Testis (tissue), 3 donors: ENCODE measurements around the gene CHST8. TPM values are rescaled to one million over a fixed set of nuclear protein-coding genes. Genes with fewer than 3 reads are reported as not detected.

ENCODE experiments used
- DNase-seq: peaks from one replicate; pipeline ENCODE4 v3.0.0-alpha.2; 2019
- H3K27ac ChIP-seq, 2 donors: fragments of 200-600 bp; sonication (generic); one replicate each; pipeline ENCODE4 v1.5.1; 2019
- H3K27me3 ChIP-seq: fragments of 200-600 bp; sonication (generic); one replicate; pipeline ENCODE4 v1.5.1; 2019
- H3K36me3 ChIP-seq: fragments of 200-600 bp; sonication (generic); one replicate; pipeline ENCODE4 v1.5.1; 2017; ENCODE audit warnings: low read depth; ENCODE audit errors: missing control alignments
- H3K4me1 ChIP-seq: fragments of 200-600 bp; sonication (generic); one replicate; pipeline ENCODE4 v1.5.1; 2019
- H3K4me3 ChIP-seq, 2 donors: fragments of 200-600 bp; sonication (generic); one replicate each; pipeline ENCODE4 v1.5.1; 2017 to 2019
- H3K9me3 ChIP-seq: fragments of 200-600 bp; sonication (generic); one replicate; pipeline ENCODE4 v1.5.1; 2017
- CTCF ChIP-seq, 3 experiments: fragments of 450-650 bp in 2 of 3; fragments of 200-600 bp in 1 of 3; sonication (generic) in 1 of 3; IDR thresholded peaks; one replicate each; pipeline ENCODE4 v1.5.1; 2016 to 2019; ENCODE audit warnings: antibody characterized with exemption in 3 of 3, mild to moderate bottlenecking in 2 of 3, moderate library complexity in 1 of 3
- POLR2A ChIP-seq: fragments of 450-650 bp; IDR thresholded peaks from one replicate; pipeline ENCODE4 v1.6.1; 2017; ENCODE audit warnings: antibody characterized with exemption, mild to moderate bottlenecking, moderate library complexity
- WGBS, 2 donors: methylation state at CpG; one replicate each; pipeline ENCODE4 v1.1.5; 2018; 5-methylcytosine and 5-hydroxymethylcytosine counted together
- intact Hi-C: fragments of 100-400 bp; cut with DNase I; formaldehyde crosslinking; loops from one replicate; pipeline ENCODE4 v1.15.1; 2023; ENCODE audit warnings: low total_unique reads
- polyA plus RNA-seq: library from polyadenylated mRNA; stranded (reverse); fragments of 350-450 nt; fragmentation: Illumina TruSeq; extraction: RNeasy Lipid Tissue Mini Kit (QIAGEN cat#74804); gene quantifications from one replicate; pipeline ENCODE4 v1.2.3, GENCODE V29; 2014; ENCODE audit warnings: low read depth, low replicate concordance; ENCODE audit not compliant: insufficient read depth
- total RNA-seq, 2 donors: library from RNA; depleted of rRNA; stranded (reverse); fragments of >200 nt; gene quantifications; one replicate each; pipeline ENCODE4 v1.2.3, GENCODE V29; 2016

The CHST8 gene
- total and polyA plus RNA-seq, 3 donors from 2014 or later = 0.75 to 0.93 (median 0.79) TPM

GRCh38 chr19:33805840-33806433 is 184.2 kb downstream of the CHST8 start:
- DNase-seq = no peak
- no peak overlapping the region for H3K27ac ChIP-seq
- no peaks in the 10 kb centered on the region for H3K9me3 ChIP-seq
- TF ChIP-seq CTCF (IDR thresholded peaks at IDR 0.05) (no peak), POLR2A (no peak)
- H3K4me3 ChIP-seq = no peak overlapping the region
- no peaks in the 10 kb centered on the region for H3K27me3 ChIP-seq
- H3K4me1 ChIP-seq = no peaks in the 10 kb centered on the region
- intact Hi-C loops = no loop called here
- no peaks in the 10 kb centered on the region for H3K36me3 ChIP-seq
- WGBS, 2 donors = 90 to 91% methylated on average over 7 to 9 of the region's 9 CpGs

- Histone ChIP-seq H3K9me3 (no peaks in the 10 kb centered on the region), H3K36me3 (no peaks in the 10 kb centered on the region), H3K27ac (no peak overlapping the region), H3K4me3 (no peak overlapping the region), H3K4me1 (no peaks in the 10 kb centered on the region), H3K27me3 (no peaks in the 10 kb centered on the region)
- no peak for TF ChIP-seq POLR2A
- TF ChIP-seq CTCF (IDR thresholded peaks at IDR 0.05) = no peak
- DNase-seq = no peak
- 80 to 87% methylated on average over 6 to 8 of the region's 8 CpGs for WGBS, 2 donors
- intact Hi-C loops = no loop called here
Observed at GRCh38 chr19:33806434-33806881, 184.7 kb downstream of the CHST8 start.

GRCh38 chr19:33808399-33808798 is 186.6 kb downstream of the CHST8 start:
- Histone ChIP-seq H3K4me3 (no peak overlapping the region), H3K27ac (no peak overlapping the region), H3K9me3 (no peaks in the 10 kb centered on the region), H3K36me3 (no peaks in the 10 kb centered on the region), H3K27me3 (no peaks in the 10 kb centered on the region), H3K4me1 (no peaks in the 10 kb centered on the region)
- DNase-seq = no peak
- intact Hi-C loops = no loop called here
- no peak for TF ChIP-seq CTCF (IDR thresholded peaks at IDR 0.05)
- TF ChIP-seq POLR2A = no peak
- 76 to 100% methylated on average over 1 of the region's 1 CpG for WGBS, 2 donors

- Histone ChIP-seq H3K27ac (no peak overlapping the region), H3K9me3 (no peaks in the 10 kb centered on the region), H3K4me1 (no peaks in the 10 kb centered on the region), H3K4me3 (no peak overlapping the region), H3K36me3 (no peaks in the 10 kb centered on the region), H3K27me3 (no peaks in the 10 kb centered on the region)
- DNase-seq = no peak
- intact Hi-C loops = no loop called here
- 62 to 91% methylated on average over 6 of the region's 6 CpGs for WGBS, 2 donors
- TF ChIP-seq CTCF (IDR thresholded peaks at IDR 0.05) (no peak), POLR2A (no peak)
Observed at GRCh38 chr19:33809960-33810359, 188.2 kb downstream of the CHST8 start.

- DNase-seq = no peak
- WGBS, 2 donors = 72 to 86% methylated on average over 11 of the region's 11 CpGs
- Histone ChIP-seq H3K27ac (no peak overlapping the region), H3K4me1 (no peaks in the 10 kb centered on the region), H3K9me3 (no peaks in the 10 kb centered on the region), H3K36me3 (no peaks in the 10 kb centered on the region), H3K4me3 (no peak overlapping the region), H3K27me3 (no peaks in the 10 kb centered on the region)
- no peak for TF ChIP-seq POLR2A
- no peak for TF ChIP-seq CTCF (IDR thresholded peaks at IDR 0.05)
- intact Hi-C loops = no loop called here
Observed at GRCh38 chr19:33810821-33811220, 189.1 kb downstream of the CHST8 start.
